H9 (cell line): Measurements from ENCODE around the gene C2orf81. TPM values are rescaled to one million over a fixed set of nuclear protein-coding genes. Genes with fewer than 3 reads are reported as not detected.

Source experiments
- DNase-seq: peaks from one replicate; pipeline ENCODE4 v3.0.0-alpha.2; 2017
- H2AFZ ChIP-seq: one replicate; pipeline ENCODE4 v1.6.1; 2013; ENCODE audit warnings: mild to moderate bottlenecking, low read length, control low read depth, moderate library complexity
- H2AK5ac ChIP-seq: 2 replicates; pipeline ENCODE4 v1.6.1; 2013; ENCODE audit warnings: low read length, control low read depth, mixed read lengths; ENCODE audit not compliant: insufficient read length
- H2BK120ac ChIP-seq: one replicate; pipeline ENCODE4 v1.6.1; 2013; ENCODE audit warnings: low read depth, mild to moderate bottlenecking, low read length, control low read depth, inconsistent platforms; ENCODE audit not compliant: poor library complexity, severe bottlenecking
- H2BK12ac ChIP-seq: 2 replicates; pipeline ENCODE4 v1.6.1; 2013; ENCODE audit warnings: low read length, control low read depth, mixed read lengths, low read depth; ENCODE audit not compliant: insufficient read length
- H2BK15ac ChIP-seq: 2 replicates; pipeline ENCODE4 v1.6.1; 2013; ENCODE audit warnings: low read depth, low read length, control low read depth
- H2BK20ac ChIP-seq: one replicate; pipeline ENCODE4 v1.6.1; 2013; ENCODE audit warnings: low read depth, mild to moderate bottlenecking, low read length, control low read depth, inconsistent platforms; ENCODE audit not compliant: poor library complexity, severe bottlenecking
- H2BK5ac ChIP-seq: 2 replicates; pipeline ENCODE4 v1.6.1; 2013; ENCODE audit warnings: low read length, control low read depth, mixed read lengths; ENCODE audit not compliant: insufficient read length
- H3K14ac ChIP-seq: 2 replicates; pipeline ENCODE4 v1.6.1; 2013; ENCODE audit warnings: low read length, control low read depth; ENCODE audit not compliant: insufficient read depth
- H3K18ac ChIP-seq: 2 replicates; pipeline ENCODE4 v1.6.1; 2013; ENCODE audit warnings: low read depth, mild to moderate bottlenecking, mixed read lengths, low read length, control low read depth; ENCODE audit not compliant: insufficient read length
- H3K23ac ChIP-seq: 2 replicates; pipeline ENCODE4 v1.6.1; 2013; ENCODE audit warnings: low read length, control low read depth, mixed read lengths, low read depth; ENCODE audit not compliant: insufficient read length
- H3K23me2 ChIP-seq: 2 replicates; pipeline ENCODE4 v1.6.1; 2013; ENCODE audit warnings: low read depth, mild to moderate bottlenecking, mixed read lengths, low read length, control low read depth; ENCODE audit not compliant: insufficient read length, poor library complexity, severe bottlenecking
- H3K27ac ChIP-seq: 2 replicates; pipeline ENCODE4 v1.5.1; 2013; ENCODE audit warnings: low read length, control low read depth, mixed read lengths, low read depth; ENCODE audit not compliant: insufficient read length
- H3K27me3 ChIP-seq: 2 replicates; pipeline ENCODE4 v1.6.1; 2013; ENCODE audit warnings: low read length, control low read depth, inconsistent platforms; ENCODE audit not compliant: insufficient read depth
- H3K4ac ChIP-seq: 2 replicates; pipeline ENCODE4 v1.6.1; 2013; ENCODE audit warnings: low read depth, mild to moderate bottlenecking, control low read depth, inconsistent platforms, low read length, moderate library complexity
- H3K4me1 ChIP-seq: 2 replicates; pipeline ENCODE4 v1.6.1; 2013; ENCODE audit warnings: low read length, control low read depth, inconsistent platforms; ENCODE audit not compliant: insufficient read depth
- H3K4me2 ChIP-seq: 2 replicates; pipeline ENCODE4 v1.6.1; 2013; ENCODE audit warnings: low read length, control low read depth, mixed read lengths; ENCODE audit not compliant: insufficient read length, insufficient read depth
- H3K56ac ChIP-seq: 2 replicates; pipeline ENCODE4 v1.6.1; 2013; ENCODE audit warnings: low read depth, mild to moderate bottlenecking, mixed read lengths, low read length, control low read depth; ENCODE audit not compliant: insufficient read length
- H3K79me1 ChIP-seq: 2 replicates; pipeline ENCODE4 v1.6.1; 2013; ENCODE audit warnings: low read depth, mild to moderate bottlenecking, moderate library complexity, low read length, control low read depth, inconsistent platforms; ENCODE audit not compliant: insufficient read depth, poor library complexity, severe bottlenecking
- H3K79me2 ChIP-seq: 2 replicates; pipeline ENCODE4 v1.6.1; 2013; ENCODE audit warnings: low read length, control low read depth, inconsistent platforms; ENCODE audit not compliant: insufficient read depth
- H3K9ac ChIP-seq: 2 replicates; pipeline ENCODE4 v1.6.1; 2013; ENCODE audit warnings: low read length, control low read depth, mixed read lengths; ENCODE audit not compliant: insufficient read length; ENCODE audit errors: extremely low read depth
- H3K9me3 ChIP-seq: one replicate; pipeline ENCODE4 v1.6.1; 2013; ENCODE audit warnings: low read depth, low read length, inconsistent platforms; ENCODE audit not compliant: control insufficient read depth
- H3T11ph ChIP-seq: one replicate; pipeline ENCODE4 v1.6.1; 2013; ENCODE audit warnings: mild to moderate bottlenecking, low read length, control low read depth, inconsistent platforms
- H4K20me1 ChIP-seq: one replicate; pipeline ENCODE4 v1.6.1; 2013; ENCODE audit not compliant: control insufficient read depth, insufficient read length, insufficient read depth
- H4K5ac ChIP-seq: 2 replicates; pipeline ENCODE4 v1.6.1; 2013; ENCODE audit warnings: low read depth, mild to moderate bottlenecking, mixed read lengths, low read length, control low read depth; ENCODE audit not compliant: insufficient read length
- H4K8ac ChIP-seq: replicated peaks from 2 replicates; pipeline ENCODE4 v1.6.1; 2013; ENCODE audit warnings: low read length, control low read depth, mixed read lengths, low read depth; ENCODE audit not compliant: insufficient read length
- H4K91ac ChIP-seq: 2 replicates; pipeline ENCODE4 v1.6.1; 2013; ENCODE audit warnings: low read depth, mild to moderate bottlenecking, moderate library complexity, mixed read lengths, low read length, control low read depth; ENCODE audit not compliant: insufficient read length
- H3K27ac Mint-ChIP-seq, 3 experiments: 2 replicates in 2 of 3; 3 replicates in 1 of 3; pipeline ENCODE4 v1.8.0; 2020 to 2021; ENCODE audit warnings: mixed read lengths in 3 of 3, mild to moderate bottlenecking in 1 of 3, moderate library complexity in 1 of 3
- H3K27me3 Mint-ChIP-seq: 2 replicates; pipeline ENCODE4 v1.8.0; 2021; ENCODE audit warnings: low read depth, mild to moderate bottlenecking, moderate library complexity, mixed read lengths
- H3K36me3 Mint-ChIP-seq, 3 experiments: 2 replicates in 2 of 3; 3 replicates in 1 of 3; pipeline ENCODE4 v1.8.0; 2020 to 2021; ENCODE audit warnings: low read depth in 3 of 3, mixed read lengths in 3 of 3; ENCODE audit not compliant: insufficient read depth in 1 of 3
- H3K4me1 Mint-ChIP-seq, 2 experiments: 2 replicates each; pipeline ENCODE4 v1.8.0; 2020; ENCODE audit warnings: mixed read lengths in 2 of 2
- H3K4me3 Mint-ChIP-seq, 2 experiments: 2 replicates in 1 of 2; 3 replicates in 1 of 2; pipeline ENCODE4 v1.8.0; 2020 to 2021; ENCODE audit warnings: mild to moderate bottlenecking in 2 of 2, mixed read lengths in 2 of 2, moderate library complexity in 1 of 2
- H3K9me3 Mint-ChIP-seq, 2 experiments: 2 replicates in 1 of 2; 3 replicates in 1 of 2; pipeline ENCODE4 v1.8.0; 2020; ENCODE audit warnings: mild to moderate bottlenecking in 2 of 2, mixed read lengths in 2 of 2, moderate library complexity in 1 of 2
- WGBS: extraction: QIAGEN DNeasy Blood & Tissue Kit; methylation state at CpG from one replicate; pipeline ENCODE4 v1.1.7; 2013; ENCODE audit warnings: missing lambda C conversion rate, low lambda C conversion rate, mixed read lengths; ENCODE audit not compliant: insufficient read length; ENCODE audit errors: extremely low coverage; 5-methylcytosine and 5-hydroxymethylcytosine counted together
- total RNA-seq: library from RNA; stranded (reverse); gene quantifications from 2 replicates; pipeline ENCODE4 v1.2.1, GENCODE V29; 2021
- TF ChIP-seq, protein P1 (sequence below): fragments of 200-600 bp; sonication (generic); conservative IDR thresholded peaks from 3 replicates; pipeline ENCODE4 v1.8.0; 2021; ENCODE audit warnings: antibody characterized with exemption, mild to moderate bottlenecking

The C2orf81 gene
- total RNA-seq, 1 experiment from 2014 or later = 3.5 TPM

DNA sequence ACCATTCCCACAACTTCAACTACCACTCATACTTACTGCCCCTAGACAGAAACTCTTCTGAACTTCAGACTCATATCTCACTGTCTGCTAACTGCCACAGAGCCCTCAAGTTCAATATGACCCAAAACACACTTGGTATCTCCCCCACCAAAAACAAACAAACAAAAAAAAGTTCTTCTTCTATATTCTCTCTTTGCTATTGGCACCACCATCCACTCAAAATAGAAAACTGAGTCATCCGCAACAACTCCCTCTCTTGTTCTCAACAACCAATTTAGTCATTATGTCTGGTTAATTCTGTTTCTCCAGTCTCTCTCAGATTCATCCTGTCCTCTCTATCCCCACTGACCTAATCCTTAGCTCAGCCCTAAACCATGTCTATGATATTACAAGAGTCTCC is 34.1 kb downstream of the C2orf81 start:
- TF ChIP-seq, protein P1, sequence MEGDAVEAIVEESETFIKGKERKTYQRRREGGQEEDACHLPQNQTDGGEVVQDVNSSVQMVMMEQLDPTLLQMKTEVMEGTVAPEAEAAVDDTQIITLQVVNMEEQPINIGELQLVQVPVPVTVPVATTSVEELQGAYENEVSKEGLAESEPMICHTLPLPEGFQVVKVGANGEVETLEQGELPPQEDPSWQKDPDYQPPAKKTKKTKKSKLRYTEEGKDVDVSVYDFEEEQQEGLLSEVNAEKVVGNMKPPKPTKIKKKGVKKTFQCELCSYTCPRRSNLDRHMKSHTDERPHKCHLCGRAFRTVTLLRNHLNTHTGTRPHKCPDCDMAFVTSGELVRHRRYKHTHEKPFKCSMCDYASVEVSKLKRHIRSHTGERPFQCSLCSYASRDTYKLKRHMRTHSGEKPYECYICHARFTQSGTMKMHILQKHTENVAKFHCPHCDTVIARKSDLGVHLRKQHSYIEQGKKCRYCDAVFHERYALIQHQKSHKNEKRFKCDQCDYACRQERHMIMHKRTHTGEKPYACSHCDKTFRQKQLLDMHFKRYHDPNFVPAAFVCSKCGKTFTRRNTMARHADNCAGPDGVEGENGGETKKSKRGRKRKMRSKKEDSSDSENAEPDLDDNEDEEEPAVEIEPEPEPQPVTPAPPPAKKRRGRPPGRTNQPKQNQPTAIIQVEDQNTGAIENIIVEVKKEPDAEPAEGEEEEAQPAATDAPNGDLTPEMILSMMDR = no peak
- H2BK120ac ChIP-seq = no peak overlapping the region
- H3K4me1 ChIP-seq = peaks cover 4% of the 10 kb centered on the region; the same call in 1 of the 2 replicates
- Mint-ChIP-seq H3K27me3 (no peaks in the 10 kb centered on the region), H3K27ac (no peak overlapping the region), H3K4me3 (no peak overlapping the region), H3K9me3 (no peaks in the 10 kb centered on the region), H3K4me1 (peaks cover 0 to 6% of the 10 kb centered on the region in 2 experiments; a peak in 3 of 4 replicates), H3K36me3 (peaks cover 0 to 5% (median 2%) of the 10 kb centered on the region in 3 experiments; a peak in 4 of 7 replicates)
- H3K27me3 ChIP-seq = no peaks in the 10 kb centered on the region
- DNase-seq = no peak
- no peak overlapping the region for H2AFZ ChIP-seq
- H3K18ac ChIP-seq = no peak overlapping the region
- H2BK12ac ChIP-seq = no peak overlapping the region
- peaks cover 18% of the 10 kb centered on the region; the same call in 1 of the 2 replicates for H3K79me2 ChIP-seq
- H3K4ac ChIP-seq = no peak overlapping the region
- no peaks in the 10 kb centered on the region for H3K79me1 ChIP-seq
- H4K5ac ChIP-seq = no peak overlapping the region
- H2AK5ac ChIP-seq = no peak overlapping the region
- peaks cover 7% of the 10 kb centered on the region for H3K23me2 ChIP-seq
- H3K9ac ChIP-seq = no peak overlapping the region
- WGBS = no CpG with 5 or more reads among the region's 1 CpG
- H2BK20ac ChIP-seq = no peak overlapping the region
- no peak overlapping the region for H3K4me2 ChIP-seq
- no peak overlapping the region for H3K27ac ChIP-seq
- H3K9me3 ChIP-seq = no peaks in the 10 kb centered on the region
- no peak overlapping the region for H3K56ac ChIP-seq
- no peak overlapping the region for H3T11ph ChIP-seq
- no peak overlapping the region for H2BK5ac ChIP-seq
- no peak overlapping the region for H3K14ac ChIP-seq
- no peak overlapping the region for H3K23ac ChIP-seq
- no peak overlapping the region for H4K91ac ChIP-seq
- no peak overlapping the region for H2BK15ac ChIP-seq
- H4K8ac ChIP-seq = no peak overlapping the region
- no peaks in the 10 kb centered on the region for H4K20me1 ChIP-seq
